Left renal cortex interstitium (tissue), 4 donors: ENCODE data around the gene IMP4. TPM values are rescaled to one million over a fixed set of nuclear protein-coding genes. Genes with fewer than 3 reads are reported as not detected.

Source experiments
- DNase-seq, 4 donors: peaks; one replicate each; pipeline ENCODE4 v3.0.0-alpha.2; 2013; ENCODE audit warnings: low read depth in 4 of 4, low spot score in 2 of 4, missing footprints in 1 of 4
- polyA plus RNA-seq, 4 donors: library from polyadenylated mRNA; unstranded; fragments of 120-200 nt; gene quantifications; one replicate each; pipeline ENCODE4 v1.2.1, GENCODE V29; 2013; ENCODE audit not compliant: insufficient read length in 4 of 4

Gene IMP4
- polyA plus RNA-seq, 4 donors, result 32.9 to 43.6 (median 39.1) TPM

- DNase-seq, result no peak
Observed at GRCh38 chr2:130336150-130336876, 6.4 kb upstream of the IMP4 start.

GRCh38 chr2:130336877-130337734 is 5.6 kb upstream of the IMP4 start:
- peak in 3 of 4 donors; percentile 81 to 85 (median 84) for DNase-seq

- no peak for DNase-seq
Observed at GRCh38 chr2:130337735-130338325, 4.9 kb upstream of the IMP4 start.

GRCh38 chr2:130338793-130339345 is 3.8 kb upstream of the IMP4 start:
- no peak for DNase-seq

GRCh38 chr2:130339885-130340745 is 2.6 kb upstream of the IMP4 start:
- DNase-seq, result no peak

- no peak for DNase-seq
Observed at GRCh38 chr2:130341562-130342019, 1.1 kb upstream of the IMP4 start.

GRCh38 chr2:130342020-130342532 is 621 bp upstream of the IMP4 start:
- DNase-seq, result peak; percentile 81 to 100 (median 91)

- DNase-seq, result no peak
Observed at GRCh38 chr2:130344578-130344977, 1.9 kb downstream of the IMP4 start.

- DNase-seq, result no peak
Observed at GRCh38 chr2:130345091-130345490, 2.4 kb downstream of the IMP4 start.

GRCh38 chr2:130345611-130346010 is 2.9 kb downstream of the IMP4 start:
- DNase-seq, result no peak

- no peak for DNase-seq
Observed at GRCh38 chr2:130346041-130346740, 3.5 kb downstream of the IMP4 start.

- no peak for DNase-seq
Observed at GRCh38 chr2:130346741-130347066, 4.0 kb downstream of the IMP4 start.

- DNase-seq, result no peak
Observed at GRCh38 chr2:130347220-130347925, 4.7 kb downstream of the IMP4 start.

GRCh38 chr2:130349174-130349573 is 6.5 kb downstream of the IMP4 start:
- DNase-seq, result no peak

GRCh38 chr2:130351711-130352110 is 9.0 kb downstream of the IMP4 start:
- no peak for DNase-seq

GRCh38 chr2:130352237-130352636 is 9.5 kb downstream of the IMP4 start:
- no peak for DNase-seq

GRCh38 chr2:130353291-130354138 is 10.8 kb downstream of the IMP4 start:
- no peak for DNase-seq

- no peak for DNase-seq
Observed at GRCh38 chr2:130354139-130354428, 11.4 kb downstream of the IMP4 start.
